NCI-H2107 treated with DMSO at 0.1 percent for 48 hours (cell line): ENCODE results near the gene DUSP28.
"Not testable (repeated sequence)": the region's sequence is repeated elsewhere in the genome, so short reads cannot be mapped to it uniquely, and the experiment has no call there.

Experiments used
- DNase-seq: peaks from one replicate; lab custom pipeline; 2025; ENCODE audit not compliant: unreplicated experiment; lab: John Stamatoyannopoulos, UW

DUSP28 gene

GRCh38 chr2:240560480-240561324 lies 545 bp downstream of the DUSP28 start:
- DNase-seq = peak; percentile 94

- DNase-seq = no peak
These were observed 1.3 kb downstream of the DUSP28 start for GRCh38 chr2:240561325-240561971.

GRCh38 chr2:240563231-240563630 lies 3.1 kb downstream of the DUSP28 start:
- not testable (repeated sequence) for DNase-seq

- no peak for DNase-seq
These were observed 3.9 kb downstream of the DUSP28 start for GRCh38 chr2:240563951-240564560.

- DNase-seq = no peak
These were observed 4.6 kb downstream of the DUSP28 start for GRCh38 chr2:240564561-240565332.

- DNase-seq = peak; percentile 59
These were observed 5.4 kb downstream of the DUSP28 start for GRCh38 chr2:240565333-240566202.

GRCh38 chr2:240566203-240567136 lies 6.3 kb downstream of the DUSP28 start:
- peak; percentile 45 for DNase-seq

- DNase-seq = no peak
These were observed 7.1 kb downstream of the DUSP28 start for GRCh38 chr2:240567137-240567871.

GRCh38 chr2:240567872-240568677 lies 7.9 kb downstream of the DUSP28 start, which contains the start of gene RNPEPL1:
Gene RNPEPL1 (plus strand): TSS chr2:240568484. CDS start chr2:240568587, 103 bp downstream.
- DNase-seq = peak; percentile 28

- no peak for DNase-seq
These were observed 8.7 kb downstream of the DUSP28 start for GRCh38 chr2:240568678-240569522.

- DNase-seq = no peak
These were observed 9.4 kb downstream of the DUSP28 start for GRCh38 chr2:240569523-240569997.

- no peak for DNase-seq
These were observed 9.9 kb downstream of the DUSP28 start for GRCh38 chr2:240569998-240570530.

- DNase-seq = no peak
These were observed 10.6 kb downstream of the DUSP28 start for GRCh38 chr2:240570531-240571313.

GRCh38 chr2:240571314-240571973 lies 11.3 kb downstream of the DUSP28 start:
- DNase-seq = no peak
